22Rv1 (cell line): ENCODE results near the gene SERTM2.

Experiments used
- H3K27ac ChIP-seq: fragments of 450-650 bp; 2 replicates; pipeline ENCODE4 v1.5.1; 2017
- ZFX ChIP-seq: fragments of 450-650 bp; IDR thresholded peaks from 2 replicates; pipeline ENCODE4 v1.6.1; 2017; ENCODE audit warnings: antibody characterized with exemption, borderline replicate concordance
- TF ChIP-seq, protein P1 (sequence below): fragments of 450-650 bp; IDR thresholded peaks from 2 replicates; pipeline ENCODE4 v1.5.1; 2017; ENCODE audit warnings: mild to moderate bottlenecking

Gene SERTM2

DNA sequence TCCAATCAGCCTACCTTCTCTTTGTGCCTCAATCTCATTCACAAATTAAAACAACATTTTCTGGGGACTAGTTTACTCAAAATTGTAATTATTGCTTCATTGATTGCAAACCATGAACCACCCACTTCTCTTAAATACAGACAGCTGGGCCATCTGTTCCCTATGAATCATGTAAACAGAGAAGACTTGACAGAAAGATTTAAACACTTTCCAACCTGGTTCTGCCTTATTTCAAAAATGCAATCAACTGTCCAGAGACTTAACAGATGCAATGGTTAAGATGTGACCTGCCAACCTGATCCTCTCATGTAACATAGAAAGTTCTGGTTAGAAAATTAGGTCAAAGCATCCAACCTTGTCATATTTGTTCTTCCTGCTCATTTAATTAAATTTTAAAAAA, 20.8 kb upstream of the SERTM2 start:
- H3K27ac ChIP-seq: no peak overlapping the region
- TF ChIP-seq ZFX: no peak
- TF ChIP-seq, protein P1, sequence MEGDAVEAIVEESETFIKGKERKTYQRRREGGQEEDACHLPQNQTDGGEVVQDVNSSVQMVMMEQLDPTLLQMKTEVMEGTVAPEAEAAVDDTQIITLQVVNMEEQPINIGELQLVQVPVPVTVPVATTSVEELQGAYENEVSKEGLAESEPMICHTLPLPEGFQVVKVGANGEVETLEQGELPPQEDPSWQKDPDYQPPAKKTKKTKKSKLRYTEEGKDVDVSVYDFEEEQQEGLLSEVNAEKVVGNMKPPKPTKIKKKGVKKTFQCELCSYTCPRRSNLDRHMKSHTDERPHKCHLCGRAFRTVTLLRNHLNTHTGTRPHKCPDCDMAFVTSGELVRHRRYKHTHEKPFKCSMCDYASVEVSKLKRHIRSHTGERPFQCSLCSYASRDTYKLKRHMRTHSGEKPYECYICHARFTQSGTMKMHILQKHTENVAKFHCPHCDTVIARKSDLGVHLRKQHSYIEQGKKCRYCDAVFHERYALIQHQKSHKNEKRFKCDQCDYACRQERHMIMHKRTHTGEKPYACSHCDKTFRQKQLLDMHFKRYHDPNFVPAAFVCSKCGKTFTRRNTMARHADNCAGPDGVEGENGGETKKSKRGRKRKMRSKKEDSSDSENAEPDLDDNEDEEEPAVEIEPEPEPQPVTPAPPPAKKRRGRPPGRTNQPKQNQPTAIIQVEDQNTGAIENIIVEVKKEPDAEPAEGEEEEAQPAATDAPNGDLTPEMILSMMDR: no peak

- TF ChIP-seq ZFX: no peak
- TF ChIP-seq, protein P1: no peak
- H3K27ac ChIP-seq: no peak overlapping the region
Observed at GRCh38 chrX:111492085-111492484, 19.4 kb upstream of the SERTM2 start.

DNA sequence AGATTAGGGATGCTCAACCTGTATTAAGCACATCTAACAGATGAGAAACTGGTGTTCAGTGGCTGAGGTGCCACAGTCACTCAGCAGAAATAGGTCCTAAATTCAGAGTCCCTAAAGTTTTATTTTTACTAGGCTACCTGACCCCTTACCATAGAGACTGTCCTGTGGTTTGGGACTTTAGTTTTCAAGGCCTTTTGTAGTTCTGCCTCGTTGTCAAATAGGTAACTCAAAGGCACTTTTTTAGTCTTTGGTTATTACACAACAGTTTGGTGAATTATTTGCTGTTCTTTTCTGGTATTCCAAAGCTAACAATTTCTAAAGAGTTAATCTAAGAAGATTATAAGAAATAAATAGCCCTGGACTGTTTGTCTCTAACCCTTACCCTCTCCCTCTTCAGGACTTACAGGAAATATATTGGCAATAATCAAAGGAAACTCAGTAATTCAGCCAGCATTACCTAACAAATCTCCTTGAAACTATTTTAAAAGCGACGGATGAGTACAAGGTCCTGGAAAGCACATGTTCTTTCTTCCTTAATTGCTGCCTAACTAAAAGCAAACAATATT, 12.8 kb upstream of the SERTM2 start:
- TF ChIP-seq, protein P1: no peak
- no peak overlapping the region for H3K27ac ChIP-seq

- no peak for TF ChIP-seq ZFX
- TF ChIP-seq, protein P1: no peak
- H3K27ac ChIP-seq: no peak overlapping the region
Observed at GRCh38 chrX:111503485-111503993, 7.9 kb upstream of the SERTM2 start.

DNA sequence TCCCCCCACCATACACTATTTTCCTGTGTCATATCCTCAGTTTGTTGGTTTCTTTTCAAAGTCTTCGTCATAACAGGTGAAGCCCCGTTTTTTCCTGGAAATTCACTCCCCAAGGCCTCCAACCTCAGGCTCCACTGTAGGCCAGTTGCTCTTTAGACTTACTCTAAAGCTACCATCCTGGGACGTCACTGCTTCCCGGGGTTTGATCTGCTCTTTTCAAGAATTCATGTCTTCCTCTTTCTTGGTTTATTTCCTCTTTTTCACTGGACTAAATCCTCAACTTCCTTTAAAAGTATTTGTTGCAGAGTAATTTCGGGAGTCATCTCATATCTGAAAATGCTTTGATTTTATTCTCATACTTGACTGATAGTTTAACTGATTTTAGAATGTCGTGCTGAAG, 6.5 kb upstream of the SERTM2 start:
- TF ChIP-seq, protein P1: no peak
- no peak for TF ChIP-seq ZFX
- H3K27ac ChIP-seq: no peak overlapping the region

DNA sequence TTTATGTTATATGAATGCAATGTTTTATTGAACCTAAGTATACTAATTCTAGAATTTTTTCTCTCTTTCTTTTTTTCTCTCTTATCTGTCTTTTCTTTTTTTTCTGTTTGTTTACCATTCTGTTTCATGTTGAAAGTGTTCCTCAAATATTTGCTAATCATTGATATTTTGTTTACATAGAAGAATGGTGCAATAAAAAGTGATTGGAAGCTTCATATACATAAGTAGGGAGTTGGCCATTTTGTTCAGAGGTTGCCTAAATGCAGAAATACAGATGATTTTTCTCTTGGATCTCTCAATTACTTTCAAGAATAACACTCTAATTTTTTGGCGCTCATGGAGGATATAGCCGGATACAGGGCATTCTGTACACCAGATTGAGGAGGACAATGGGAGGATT, 5.7 kb upstream of the SERTM2 start:
- TF ChIP-seq, protein P1: no peak
- TF ChIP-seq ZFX: no peak
- no peak overlapping the region for H3K27ac ChIP-seq

DNA sequence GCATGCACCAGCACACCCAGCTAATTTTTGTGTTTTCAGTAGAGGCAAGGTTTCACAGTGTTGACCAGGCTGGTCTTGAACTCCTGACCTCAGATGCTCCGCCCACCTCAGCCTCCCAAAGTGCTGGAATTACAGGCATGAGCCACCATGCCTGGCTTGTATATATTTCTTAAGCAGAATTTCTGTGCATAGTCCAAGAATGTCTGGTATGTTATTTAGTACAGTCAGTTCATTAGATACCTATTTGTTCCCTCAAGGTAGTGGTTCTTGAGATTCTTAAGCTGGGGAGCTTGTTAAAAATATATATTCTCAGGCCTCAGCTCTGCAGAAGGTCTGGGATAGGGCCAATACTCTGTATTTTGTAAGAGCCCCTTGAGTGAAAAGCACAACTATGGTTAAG, 4.6 kb upstream of the SERTM2 start:
- no peak overlapping the region for H3K27ac ChIP-seq

More for the DNA sequence above, 4.6 kb upstream of the SERTM2 start:
- TF ChIP-seq ZFX: no peak
- TF ChIP-seq, protein P1: no peak
